Stimulated activated CD4-positive, alpha-beta T cell treated with anti-CD3 and anti-CD28 coated beads, Interleukin-4, amount 100 ng/mL, for 24 hours (primary cell): Measurements from ENCODE around the gene PHOX2B.
"Not testable (repeated sequence)": the region's sequence is repeated elsewhere in the genome, so short reads cannot be mapped to it uniquely, and the experiment has no call there.

Source experiments
- DNase-seq: peaks from one replicate; pipeline ENCODE4 v3.0.0-alpha.2; 2020

The PHOX2B gene

DNA sequence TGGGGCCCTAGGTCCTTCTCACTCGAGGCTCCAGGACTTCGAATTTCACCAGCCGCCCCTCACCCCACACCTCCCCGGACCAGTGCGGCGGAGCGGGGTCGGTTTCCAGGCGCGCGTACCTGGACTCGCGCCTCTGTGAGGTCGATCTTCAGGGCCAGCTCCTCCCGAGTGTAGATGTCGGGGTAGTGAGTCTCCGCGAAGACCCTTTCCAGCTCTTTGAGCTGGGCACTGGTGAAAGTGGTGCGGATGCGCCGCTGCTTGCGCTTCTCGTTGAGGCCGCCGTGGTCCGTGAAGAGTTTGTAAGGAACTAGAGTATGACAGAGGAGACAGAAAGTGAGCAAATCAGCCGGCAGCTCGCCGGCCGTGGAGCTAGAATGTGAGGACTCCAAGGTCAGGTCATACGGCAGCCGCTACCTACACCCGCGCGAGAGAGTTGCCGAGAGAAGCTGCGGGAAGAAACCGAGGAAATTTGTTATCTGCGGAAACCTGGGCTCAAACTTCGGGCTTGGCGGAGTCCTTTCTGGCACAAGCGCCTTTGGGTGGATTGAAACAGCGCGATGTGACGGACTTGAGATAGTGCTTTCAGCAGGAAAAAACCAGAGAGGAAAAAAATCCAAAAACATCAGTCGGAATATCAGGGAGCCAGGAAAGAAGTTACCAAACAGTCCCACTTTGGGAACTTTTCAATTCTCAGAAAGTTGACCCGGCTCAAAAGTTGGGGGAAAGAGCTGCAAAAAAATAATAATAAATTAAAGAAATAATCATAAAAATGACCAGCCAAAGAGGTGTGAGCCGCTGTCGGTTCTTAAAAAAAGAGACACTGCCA is 1.1 kb downstream of the PHOX2B start:
- no peak for DNase-seq

DNA sequence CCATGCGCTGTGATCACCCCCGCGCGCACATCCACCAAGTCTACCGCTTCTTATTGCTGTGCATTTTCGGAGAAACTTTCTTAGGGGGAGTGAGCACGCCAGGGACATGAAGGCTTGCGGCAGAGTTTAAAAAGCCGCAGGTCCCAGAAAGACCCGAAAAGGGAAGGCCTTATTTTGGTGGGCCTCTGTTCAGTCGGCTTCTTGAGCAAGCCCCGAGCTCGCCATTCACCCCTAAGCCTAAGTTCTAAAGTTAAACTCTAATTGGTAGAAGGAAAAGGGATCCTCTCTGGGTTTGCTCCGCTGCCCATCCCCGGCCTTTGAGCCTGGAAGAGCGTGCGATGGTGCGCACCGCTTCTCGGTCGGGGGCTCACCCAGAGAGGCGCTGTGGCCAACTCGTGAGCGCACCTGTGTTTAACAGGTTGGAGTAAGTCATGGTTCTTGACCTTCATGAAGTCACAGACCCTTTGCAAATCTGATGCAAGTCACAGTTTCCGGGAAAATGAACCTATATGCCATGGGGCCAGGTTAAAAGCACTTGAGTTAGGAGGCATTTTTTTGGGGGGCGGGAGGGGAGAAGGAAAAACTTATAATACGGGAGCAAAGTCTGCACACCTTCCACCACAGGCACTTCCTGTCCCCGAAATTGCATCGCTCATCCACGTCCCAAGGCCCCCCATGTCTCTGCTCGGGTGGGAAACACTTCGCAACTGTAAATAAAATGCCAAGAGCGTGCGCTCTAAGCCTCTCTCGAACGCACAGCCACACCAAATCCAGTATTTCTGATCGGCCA is 1.9 kb downstream of the PHOX2B start:
- DNase-seq = no peak

DNA sequence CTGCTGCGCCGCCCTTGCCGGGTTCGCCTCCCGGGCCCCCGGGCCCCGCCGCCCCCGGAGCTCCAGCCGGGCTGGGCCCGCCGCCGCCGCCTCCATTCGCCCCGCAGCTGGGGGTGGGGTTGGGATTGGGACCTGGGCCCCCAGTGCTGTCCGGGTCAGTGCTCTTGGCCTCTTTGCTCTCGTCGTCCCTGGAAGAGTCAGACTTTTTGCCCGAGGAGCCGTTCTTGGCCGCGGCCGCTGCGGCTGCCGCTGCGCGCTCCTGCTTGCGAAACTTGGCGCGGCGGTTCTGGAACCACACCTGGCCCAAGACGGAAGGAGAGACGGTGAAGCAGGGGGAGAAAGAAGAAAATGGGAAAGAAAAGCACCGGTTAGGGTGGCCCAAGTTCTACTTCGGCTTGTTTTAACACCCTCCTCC is 2.5 kb downstream of the PHOX2B start:
- no peak for DNase-seq

GRCh38 chr4:41745292-41746024 is 3.1 kb downstream of the PHOX2B start:
- DNase-seq = no peak

- DNase-seq = no peak
Measured at GRCh38 chr4:41744572-41745291, 3.8 kb downstream of the PHOX2B start.

DNA sequence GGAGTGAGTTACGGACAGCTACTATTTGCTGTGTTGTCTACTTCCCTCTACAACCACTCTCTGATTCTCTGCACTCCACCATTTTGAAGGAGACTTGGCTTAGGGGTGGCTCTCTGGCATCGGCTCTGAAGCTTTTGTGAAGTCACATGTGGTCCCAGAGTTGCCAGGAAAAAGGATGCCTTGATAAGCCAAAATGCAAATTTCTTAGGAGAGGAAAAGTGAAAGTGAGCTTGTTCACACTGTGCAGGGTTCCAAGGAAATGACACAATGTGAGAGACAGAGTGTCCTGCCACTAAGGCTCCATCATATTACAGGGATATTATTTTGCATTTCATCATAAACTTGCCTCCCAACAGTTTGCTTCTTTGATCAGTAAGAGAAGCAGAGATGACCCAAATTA is 7.2 kb downstream of the PHOX2B start:
- DNase-seq = no peak

GRCh38 chr4:41737491-41737890 is 11.0 kb downstream of the PHOX2B start:
- not testable (repeated sequence) for DNase-seq

- DNase-seq = no peak
Measured at GRCh38 chr4:41734371-41734770, 14.2 kb downstream of the PHOX2B start.

DNA sequence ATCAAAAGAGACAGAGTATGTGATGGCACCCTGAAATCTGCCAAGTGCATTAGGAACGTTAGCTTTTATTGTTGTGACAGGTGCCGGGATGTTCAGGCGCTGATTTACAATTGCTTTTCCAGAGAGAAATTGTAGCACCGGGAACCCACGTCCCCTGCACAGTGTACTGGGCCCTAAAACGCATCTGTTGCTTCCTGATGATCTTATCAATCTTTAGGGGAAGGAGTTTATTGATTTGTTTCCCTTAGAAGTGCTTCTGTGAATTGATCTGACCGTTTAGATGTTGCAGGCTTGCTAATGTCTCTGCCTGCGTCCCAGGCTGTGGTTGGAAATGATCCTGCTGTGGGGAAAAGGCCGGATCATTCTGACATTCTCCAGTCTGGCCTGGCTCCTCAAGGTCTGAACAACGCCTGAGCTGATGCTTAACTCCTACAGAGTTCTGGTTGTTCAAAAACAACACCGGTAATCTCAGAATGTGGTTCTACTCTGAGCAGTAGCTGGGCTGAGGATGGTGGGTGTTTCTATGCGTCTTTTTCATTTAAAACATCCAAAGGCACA is 16.9 kb downstream of the PHOX2B start:
- DNase-seq = no peak

DNA sequence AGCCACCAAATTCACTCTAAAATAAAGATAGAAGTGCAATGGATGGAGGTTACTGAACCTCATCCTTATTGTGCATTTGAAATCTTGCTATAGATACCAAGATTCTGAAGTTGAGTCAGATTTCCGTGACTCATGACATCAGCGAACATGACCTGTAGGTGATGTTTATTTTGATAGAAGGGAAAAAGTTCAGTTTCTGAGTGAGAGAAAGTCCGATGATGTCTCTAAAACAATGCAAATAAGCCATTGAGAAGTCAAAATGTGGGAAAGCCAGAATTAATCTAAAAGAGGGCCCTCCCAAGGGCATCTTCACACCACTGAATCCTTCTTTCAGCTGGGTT is 20.0 kb downstream of the PHOX2B start:
- DNase-seq = no peak

GRCh38 chr4:41727861-41728572 is 20.5 kb downstream of the PHOX2B start:
- no peak for DNase-seq

- no peak for DNase-seq
Measured at GRCh38 chr4:41725254-41725653, 23.3 kb downstream of the PHOX2B start.

- DNase-seq = no peak
Measured at GRCh38 chr4:41723286-41723685, 25.2 kb downstream of the PHOX2B start.

- DNase-seq = no peak
Measured at GRCh38 chr4:41722181-41722580, 26.3 kb downstream of the PHOX2B start.

DNA sequence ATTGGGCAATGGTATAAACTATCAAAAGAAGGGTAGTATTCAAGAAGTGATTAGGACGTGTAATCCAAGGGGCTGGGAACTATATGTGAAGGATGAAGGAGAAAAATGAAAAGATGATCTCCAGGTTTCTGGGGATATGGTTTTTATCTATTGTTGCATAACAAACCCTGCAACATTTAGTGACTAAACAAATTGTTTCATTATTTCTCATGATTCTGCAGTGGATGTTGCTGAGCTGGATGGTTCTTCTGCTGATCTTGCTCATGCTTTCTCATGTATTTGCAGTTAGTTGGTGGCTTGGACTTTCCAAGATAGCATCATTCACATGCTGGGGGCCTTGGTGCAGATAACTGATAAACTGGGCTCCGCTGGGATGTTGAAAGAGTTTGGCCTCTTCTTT is 29.1 kb downstream of the PHOX2B start:
- no peak for DNase-seq

DNA sequence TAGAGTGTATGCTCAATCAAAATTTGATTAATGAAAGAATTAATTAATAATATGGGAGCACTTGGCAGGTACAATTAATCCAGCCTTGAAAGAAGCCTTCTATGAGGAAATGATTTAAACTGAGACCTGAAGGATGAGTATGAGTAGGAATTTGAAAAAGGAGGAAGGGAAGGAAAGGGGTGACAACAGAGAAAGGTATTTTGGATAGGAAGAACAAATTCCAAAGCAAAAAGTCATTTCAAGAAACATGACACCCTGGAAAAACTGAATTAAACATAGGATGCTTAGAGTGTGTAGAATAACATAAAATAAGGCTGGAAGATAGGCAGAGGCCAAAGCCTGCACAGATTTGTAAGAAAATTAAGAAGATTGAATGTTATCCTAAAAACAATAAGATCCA is 29.6 kb downstream of the PHOX2B start:
- no peak for DNase-seq

DNA sequence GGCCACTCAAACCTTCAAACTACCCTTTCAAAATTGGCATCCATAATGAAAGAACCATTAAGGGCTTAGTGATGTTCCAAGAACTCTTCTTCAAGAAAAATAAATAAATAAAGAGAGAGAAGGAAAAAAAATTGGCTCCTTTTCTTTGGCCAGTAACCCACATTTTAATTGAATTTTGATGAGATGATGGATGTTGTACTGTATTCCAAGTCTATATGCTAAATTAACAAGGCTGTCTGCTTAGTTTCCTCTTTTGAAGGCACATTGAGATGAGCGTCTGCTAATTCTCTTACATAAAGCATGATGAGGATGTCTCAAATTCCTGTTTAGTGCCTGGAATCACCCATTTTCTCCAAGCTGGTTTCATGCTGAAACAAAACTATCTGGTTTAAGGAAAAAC is 33.4 kb downstream of the PHOX2B start:
- DNase-seq = no peak

GRCh38 chr4:41714364-41715000 is 34.0 kb downstream of the PHOX2B start:
- no peak for DNase-seq

- no peak for DNase-seq
Measured at GRCh38 chr4:41713768-41714167, 34.8 kb downstream of the PHOX2B start.

DNA sequence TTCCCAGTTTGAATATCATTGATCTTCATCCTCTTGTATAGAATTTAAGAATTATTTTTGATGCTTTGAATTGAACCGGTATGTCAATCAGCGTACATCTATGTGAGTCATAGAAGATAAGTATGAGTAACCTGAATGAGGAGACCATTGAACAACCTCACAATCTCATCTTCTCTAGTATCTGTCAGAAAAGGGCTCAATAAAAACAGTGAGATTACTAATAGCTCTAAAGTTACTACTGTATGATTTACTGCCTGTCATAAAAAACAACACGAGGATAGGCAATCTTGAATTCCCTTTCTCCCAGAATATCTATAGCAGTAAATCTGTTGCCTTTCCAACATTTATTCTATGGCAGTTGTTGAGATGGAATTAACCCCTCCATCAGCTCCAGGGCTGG is 36.1 kb downstream of the PHOX2B start:
- DNase-seq = no peak

GRCh38 chr4:41711654-41712053 is 36.9 kb downstream of the PHOX2B start:
- not testable (repeated sequence) for DNase-seq
